ENCODE results near the gene GCHFR. TPM values are rescaled to one million over a fixed set of nuclear protein-coding genes. Genes with fewer than 3 reads are reported as not detected.

Gene GCHFR
- total RNA-seq, 2 donors from 2014 or later, result 46.1 to 50.4 TPM

GRCh38 chr15:40782609-40783227 lies 18.9 kb downstream of the GCHFR start:
- H3K27me3 Mint-ChIP-seq, result no peaks in the 10 kb centered on the region
- ATAC-seq (replicated peaks), result peak; percentile 86
- H3K4me3 Mint-ChIP-seq, result no peak overlapping the region
- H3K4me1 Mint-ChIP-seq, result peaks cover 9% of the 10 kb centered on the region
- no peak overlapping the region for H3K27ac Mint-ChIP-seq
- no peaks in the 10 kb centered on the region for H3K9me3 Mint-ChIP-seq
- peaks cover 18% of the 10 kb centered on the region for H3K36me3 Mint-ChIP-seq (ENCODE audit: low read depth)

DNA sequence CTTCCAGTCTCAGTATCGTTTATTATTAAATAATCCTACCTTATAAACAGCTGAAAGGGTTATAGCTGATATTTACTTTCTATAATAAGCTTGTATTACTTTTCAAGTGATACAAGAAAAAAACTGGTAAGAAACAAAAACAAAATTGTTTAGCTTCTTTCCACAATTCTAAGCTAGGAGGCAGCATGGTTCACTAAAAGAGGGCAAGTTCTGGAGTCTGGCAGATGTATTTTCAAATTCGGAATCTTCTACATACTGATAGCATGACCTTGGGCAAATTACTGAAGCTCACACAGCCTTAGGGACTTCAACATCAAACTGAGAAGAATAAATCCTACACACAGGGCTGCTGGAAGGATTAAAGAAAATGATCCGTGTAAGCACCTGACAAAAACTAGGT lies 21.3 kb downstream of the GCHFR start:
- H3K4me1 Mint-ChIP-seq, result peaks cover 16% of the 10 kb centered on the region
- ATAC-seq (replicated peaks), result no peak
- H3K27ac Mint-ChIP-seq, result no peak overlapping the region
- H3K9me3 Mint-ChIP-seq, result no peaks in the 10 kb centered on the region
- no peaks in the 10 kb centered on the region for H3K27me3 Mint-ChIP-seq
- peaks cover 6% of the 10 kb centered on the region for H3K36me3 Mint-ChIP-seq (ENCODE audit: low read depth)
- H3K4me3 Mint-ChIP-seq, result no peak overlapping the region

DNA sequence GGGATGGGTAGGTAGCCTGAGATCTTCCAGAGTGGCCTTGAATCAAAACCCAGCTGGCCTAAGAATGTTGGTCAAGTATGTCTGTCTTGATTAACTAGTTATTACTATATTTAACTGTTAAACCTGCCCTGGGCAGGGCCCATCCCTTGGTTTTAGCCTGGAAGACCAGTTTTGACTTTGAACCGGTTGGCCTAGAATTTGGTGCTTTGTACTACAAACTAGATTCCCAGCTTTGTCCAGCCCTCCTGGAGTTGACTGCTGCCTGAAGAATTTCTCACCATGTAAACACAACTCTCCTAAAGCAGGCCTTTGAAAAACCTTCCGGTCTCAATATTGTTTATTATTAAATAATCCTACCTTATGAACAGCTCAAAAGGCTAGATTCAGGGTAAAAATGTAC lies 21.9 kb downstream of the GCHFR start:
- ATAC-seq (replicated peaks), result no peak
- H3K27me3 Mint-ChIP-seq, result no peaks in the 10 kb centered on the region
- H3K4me3 Mint-ChIP-seq, result no peak overlapping the region
- H3K27ac Mint-ChIP-seq, result no peak overlapping the region
- H3K9me3 Mint-ChIP-seq, result no peaks in the 10 kb centered on the region
- H3K36me3 Mint-ChIP-seq (ENCODE audit: low read depth), result peaks cover 6% of the 10 kb centered on the region
- H3K4me1 Mint-ChIP-seq, result peaks cover 16% of the 10 kb centered on the region

GRCh38 chr15:40787344-40787841 lies 23.5 kb downstream of the GCHFR start:
- peaks cover 16% of the 10 kb centered on the region for H3K4me1 Mint-ChIP-seq
- peaks cover 6% of the 10 kb centered on the region for H3K36me3 Mint-ChIP-seq (ENCODE audit: low read depth)
- no peaks in the 10 kb centered on the region for H3K9me3 Mint-ChIP-seq
- no peaks in the 10 kb centered on the region for H3K27me3 Mint-ChIP-seq
- peak overlapping the region; percentile 77 for H3K27ac Mint-ChIP-seq
- H3K4me3 Mint-ChIP-seq, result peak overlapping the region; percentile 26
- ATAC-seq (replicated peaks), result peak; percentile 91

- Mint-ChIP-seq H3K27ac (peak overlapping the region; percentile 77), H3K27me3 (no peaks in the 10 kb centered on the region), H3K9me3 (no peaks in the 10 kb centered on the region)
Measured at GRCh38 chr15:40787991-40788390, 24.1 kb downstream of the GCHFR start.

DNA sequence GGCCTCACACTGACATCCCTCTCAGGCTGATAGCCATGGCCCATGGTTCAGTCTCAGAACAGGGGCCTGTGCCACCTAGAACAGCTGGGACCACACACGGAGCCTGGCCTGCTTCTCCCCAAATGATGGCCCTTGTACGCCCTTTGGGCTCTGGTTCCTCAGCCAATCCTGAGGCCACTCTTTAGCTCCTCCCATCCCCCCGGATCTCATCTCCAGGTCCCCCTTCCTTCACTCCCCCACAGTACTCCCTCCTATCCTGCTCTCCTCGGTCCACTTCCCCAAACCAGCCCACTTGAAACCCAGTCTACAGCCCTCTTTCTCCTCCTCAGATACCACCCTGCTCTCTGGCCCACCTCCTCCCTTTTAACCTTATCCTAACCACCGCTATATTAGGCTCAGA lies 25.3 kb downstream of the GCHFR start:
- no peaks in the 10 kb centered on the region for H3K9me3 Mint-ChIP-seq
- peak overlapping the region; percentile 72 for H3K27ac Mint-ChIP-seq
- no peaks in the 10 kb centered on the region for H3K27me3 Mint-ChIP-seq
- peaks cover 26% of the 10 kb centered on the region for H3K4me1 Mint-ChIP-seq
- no peak for ATAC-seq (replicated peaks)
- H3K36me3 Mint-ChIP-seq (ENCODE audit: low read depth), result peaks cover 10% of the 10 kb centered on the region
- H3K4me3 Mint-ChIP-seq, result no peak overlapping the region

More at GRCh38 chr15:40787991-40788390, 24.1 kb downstream of the GCHFR start:
- ATAC-seq (replicated peaks), result peak; percentile 5
- H3K36me3 Mint-ChIP-seq (ENCODE audit: low read depth), result peaks cover 8% of the 10 kb centered on the region
- peaks cover 16% of the 10 kb centered on the region for H3K4me1 Mint-ChIP-seq
- H3K4me3 Mint-ChIP-seq, result peak overlapping the region; percentile 26

DNA sequence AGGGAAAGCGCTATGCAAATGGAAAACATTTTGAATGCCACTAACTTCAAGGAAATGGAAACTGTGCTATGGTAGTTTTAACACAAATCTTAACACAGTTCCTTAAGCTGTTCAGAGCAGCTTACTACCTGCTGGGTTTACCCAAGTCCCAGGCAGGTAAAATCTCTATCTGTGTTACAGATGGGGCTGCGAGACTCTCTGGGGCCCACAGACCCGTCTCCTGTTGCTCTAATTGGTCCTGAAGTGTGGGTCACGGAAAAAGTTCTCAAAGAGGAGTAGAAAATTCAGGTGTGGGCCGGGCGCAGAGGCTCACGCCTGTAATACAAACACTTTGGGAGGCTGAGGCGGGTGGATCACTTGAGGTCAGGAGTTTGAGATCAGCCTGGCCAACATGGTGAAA lies 26.1 kb downstream of the GCHFR start:
- H3K4me3 Mint-ChIP-seq, result no peak overlapping the region
- no peaks in the 10 kb centered on the region for H3K9me3 Mint-ChIP-seq
- ATAC-seq (replicated peaks), result no peak
- H3K27me3 Mint-ChIP-seq, result no peaks in the 10 kb centered on the region
- H3K4me1 Mint-ChIP-seq, result peaks cover 26% of the 10 kb centered on the region
- peaks cover 10% of the 10 kb centered on the region for H3K36me3 Mint-ChIP-seq (ENCODE audit: low read depth)
- no peak overlapping the region for H3K27ac Mint-ChIP-seq

- no peak overlapping the region for H3K4me3 Mint-ChIP-seq
- H3K4me1 Mint-ChIP-seq, result peaks cover 26% of the 10 kb centered on the region
- ATAC-seq (replicated peaks), result no peak
- no peak overlapping the region for H3K27ac Mint-ChIP-seq
- no peaks in the 10 kb centered on the region for H3K9me3 Mint-ChIP-seq
- H3K36me3 Mint-ChIP-seq (ENCODE audit: low read depth), result peaks cover 10% of the 10 kb centered on the region
- H3K27me3 Mint-ChIP-seq, result no peaks in the 10 kb centered on the region
Measured at GRCh38 chr15:40790718-40791117, 26.9 kb downstream of the GCHFR start.

- no peaks in the 10 kb centered on the region for H3K27me3 Mint-ChIP-seq
- H3K9me3 Mint-ChIP-seq, result no peaks in the 10 kb centered on the region
Measured at GRCh38 chr15:40792394-40792793, 28.5 kb downstream of the GCHFR start.

DNA sequence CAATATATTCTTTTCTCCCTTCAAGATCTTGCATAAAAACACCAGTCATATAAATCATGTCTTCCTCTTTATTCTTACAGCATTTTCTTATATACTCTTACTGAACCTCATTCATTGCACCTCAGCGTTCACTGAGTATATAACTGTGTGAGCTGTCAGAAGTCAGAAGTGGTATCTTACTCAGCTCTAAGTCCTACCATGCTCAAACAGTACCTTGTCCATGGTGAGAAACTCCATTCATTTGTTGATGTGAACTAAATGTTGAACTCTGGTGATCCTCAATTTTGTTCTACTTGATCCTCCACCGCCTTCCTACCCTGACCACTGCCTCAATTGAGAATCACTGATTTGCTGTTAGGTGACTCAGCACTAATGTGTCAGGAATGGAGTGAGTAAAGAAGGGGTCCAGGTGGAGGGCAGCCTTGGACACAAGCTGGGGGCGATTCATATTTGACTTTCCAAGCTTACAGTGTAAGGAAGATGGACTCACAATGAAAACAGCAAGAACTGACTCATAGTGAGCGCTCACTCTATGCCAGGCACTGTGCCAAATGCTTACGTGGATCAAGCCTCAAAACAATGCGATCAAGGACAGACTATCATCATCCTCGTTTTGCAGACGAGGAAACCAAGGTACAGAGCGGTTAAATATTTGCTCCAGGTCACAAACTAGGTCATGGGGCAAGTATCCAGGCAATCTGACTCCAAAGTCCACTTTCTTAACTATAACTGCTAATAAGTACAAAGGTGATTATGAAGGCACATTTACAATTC lies 29.5 kb downstream of the GCHFR start:
- Mint-ChIP-seq H3K4me1 (peaks cover 23% of the 10 kb centered on the region), H3K27ac (peak overlapping the region; percentile 42), H3K27me3 (no peaks in the 10 kb centered on the region), H3K4me3 (peak overlapping the region; percentile 20), H3K36me3 (ENCODE audit: low read depth) (peaks cover 19% of the 10 kb centered on the region), H3K9me3 (no peaks in the 10 kb centered on the region)
- ATAC-seq (replicated peaks), result peak; percentile 94

More at GRCh38 chr15:40792394-40792793, 28.5 kb downstream of the GCHFR start:
- peaks cover 10% of the 10 kb centered on the region for H3K36me3 Mint-ChIP-seq (ENCODE audit: low read depth)
- no peak overlapping the region for H3K27ac Mint-ChIP-seq
- peaks cover 20% of the 10 kb centered on the region for H3K4me1 Mint-ChIP-seq
- ATAC-seq (replicated peaks), result no peak
- H3K4me3 Mint-ChIP-seq, result no peak overlapping the region

- no peak overlapping the region for H3K4me3 Mint-ChIP-seq
- peaks cover 19% of the 10 kb centered on the region for H3K4me1 Mint-ChIP-seq
- peak overlapping the region; percentile 2 for H3K27ac Mint-ChIP-seq
- H3K36me3 Mint-ChIP-seq (ENCODE audit: low read depth), result peaks cover 45% of the 10 kb centered on the region
- no peaks in the 10 kb centered on the region for H3K9me3 Mint-ChIP-seq
- H3K27me3 Mint-ChIP-seq, result no peaks in the 10 kb centered on the region
- ATAC-seq (replicated peaks), result no peak
Measured at GRCh38 chr15:40796041-40796440, 32.2 kb downstream of the GCHFR start.

DNA sequence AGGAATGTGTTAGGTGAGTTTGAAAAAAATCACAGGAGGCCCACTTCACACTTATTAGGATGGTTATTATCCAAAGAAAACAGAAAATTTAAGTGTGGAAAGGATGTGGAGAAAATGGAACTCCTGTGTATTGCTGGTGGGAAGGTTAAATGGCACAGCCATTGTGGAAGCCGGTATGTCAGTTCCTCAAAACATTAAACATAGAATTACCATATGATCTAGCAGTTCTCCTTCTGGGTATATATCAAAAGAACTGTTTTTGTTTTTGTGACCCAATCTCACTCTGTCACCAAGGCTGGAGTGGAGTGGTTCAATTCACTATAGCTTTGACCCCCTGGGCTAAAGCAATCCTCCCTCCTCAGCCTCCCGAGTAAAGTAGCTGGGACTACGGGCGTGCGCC lies 32.6 kb downstream of the GCHFR start:
- no peak for ATAC-seq (replicated peaks)

DNA sequence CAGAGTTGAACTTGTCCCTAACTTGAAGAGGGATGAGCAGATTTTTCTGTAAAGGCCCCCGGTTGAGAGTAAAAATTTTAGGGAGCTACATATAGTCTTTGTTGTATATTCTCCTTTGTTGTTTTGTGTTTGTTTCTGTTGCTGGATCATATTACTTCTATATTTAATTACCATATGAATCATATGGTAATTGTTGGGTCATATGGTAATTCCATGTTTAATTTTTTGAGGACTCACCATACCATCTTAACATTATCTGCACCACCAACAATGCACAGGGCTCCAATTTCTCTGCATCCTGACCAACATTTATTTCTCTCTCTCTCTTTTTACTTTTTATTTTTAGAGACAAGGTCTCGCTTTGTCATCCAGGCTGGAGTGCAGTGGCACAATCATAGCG lies 35.7 kb downstream of the GCHFR start:
- H3K4me3 Mint-ChIP-seq, result no peak overlapping the region
- no peak overlapping the region for H3K27ac Mint-ChIP-seq
- ATAC-seq (replicated peaks), result no peak
- H3K9me3 Mint-ChIP-seq, result no peaks in the 10 kb centered on the region
- H3K4me1 Mint-ChIP-seq, result peaks cover 13% of the 10 kb centered on the region
- no peaks in the 10 kb centered on the region for H3K27me3 Mint-ChIP-seq
- peaks cover 53% of the 10 kb centered on the region for H3K36me3 Mint-ChIP-seq (ENCODE audit: low read depth)

More for the DNA sequence above, 32.6 kb downstream of the GCHFR start:
- H3K27ac Mint-ChIP-seq, result peak overlapping the region; percentile 2
- peaks cover 19% of the 10 kb centered on the region for H3K4me1 Mint-ChIP-seq
- H3K9me3 Mint-ChIP-seq, result no peaks in the 10 kb centered on the region
- H3K4me3 Mint-ChIP-seq, result no peak overlapping the region
- peaks cover 49% of the 10 kb centered on the region for H3K36me3 Mint-ChIP-seq (ENCODE audit: low read depth)
- H3K27me3 Mint-ChIP-seq, result no peaks in the 10 kb centered on the region

DNA sequence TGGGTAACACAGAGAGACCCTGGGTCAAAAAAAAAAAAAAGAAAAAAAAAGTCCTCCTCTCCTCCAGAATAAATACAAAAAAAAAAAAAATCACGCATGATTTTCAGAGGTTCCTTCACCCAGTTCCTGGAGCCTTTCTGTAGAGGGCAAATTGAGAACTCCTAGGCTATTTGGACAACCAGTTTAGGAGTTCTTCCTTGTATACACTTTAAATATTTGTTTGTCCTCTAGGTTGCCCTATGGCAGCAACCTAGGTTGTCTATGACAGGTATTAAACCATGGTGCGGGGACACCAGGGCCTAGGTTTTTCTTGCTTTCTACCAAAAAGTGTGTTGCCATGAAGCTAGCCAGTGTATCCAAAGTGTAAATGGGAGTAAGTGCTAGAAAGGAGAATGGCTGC lies 39.2 kb downstream of the GCHFR start:
- no peak for ATAC-seq (replicated peaks)
- no peak overlapping the region for H3K27ac Mint-ChIP-seq
- H3K9me3 Mint-ChIP-seq, result no peaks in the 10 kb centered on the region
- no peaks in the 10 kb centered on the region for H3K27me3 Mint-ChIP-seq
- H3K36me3 Mint-ChIP-seq (ENCODE audit: low read depth), result peaks cover 48% of the 10 kb centered on the region
- H3K4me1 Mint-ChIP-seq, result peaks cover 15% of the 10 kb centered on the region
- no peak overlapping the region for H3K4me3 Mint-ChIP-seq

GRCh38 chr15:40803688-40804087 lies 39.8 kb downstream of the GCHFR start:
- no peak overlapping the region for H3K27ac Mint-ChIP-seq
- peaks cover 41% of the 10 kb centered on the region for H3K36me3 Mint-ChIP-seq (ENCODE audit: low read depth)
- no peak overlapping the region for H3K4me3 Mint-ChIP-seq
- H3K4me1 Mint-ChIP-seq, result peaks cover 12% of the 10 kb centered on the region
- no peak for ATAC-seq (replicated peaks)
- no peaks in the 10 kb centered on the region for H3K9me3 Mint-ChIP-seq
- no peaks in the 10 kb centered on the region for H3K27me3 Mint-ChIP-seq

Measured in activated T-helper 17 cell treated with anti-CD3 and anti-CD28 coated beads, Interleukin-2, amount 50 U/mL, for 72 hours (primary cell).